ENCODE results near the gene IP6K3. TPM values are rescaled to one million over a fixed set of nuclear protein-coding genes. Genes with fewer than 3 reads are reported as not detected.

The IP6K3 gene
- total RNA-seq = 1 to 10 TPM; 2.7 to 4.1 TPM

GRCh38 chr6:33746651-33747100 lies at the start of gene IP6K3:
TSS of gene IP6K3 (minus strand) at chr6:33746905. CDS start at chr6:33735476, 11,429 bp downstream.

GRCh38 chr6:33788694-33789549 lies 42.2 kb upstream of the IP6K3 start, which contains the start of gene LEMD2:
TSS of gene LEMD2 (minus strand) at chr6:33789130. CDS start at chr6:33789116, 14 bp downstream.

GRCh38 chr6:33711140-33712129 lies 35.3 kb downstream of the IP6K3 start, which contains the start of gene UQCC2:
TSS of gene UQCC2 (minus strand) at chr6:33711700. CDS start at chr6:33711686, 14 bp downstream.

Small RNAs within 50 kb of the gene (small RNA-seq; reads per million reads assigned to genes)
- 0 reads per million in 2 donors for gene MIR3934

Other genes with a start within 250 kb of the IP6K3 start
- 10 to 100 TPM; 21.0 to 36.0 TPM for gene BAK1, start 166.6 kb downstream of the IP6K3 start, total RNA-seq
- 10 to 100 TPM; 19.3 to 36.3 TPM for gene ITPR3, start 125.6 kb downstream of the IP6K3 start, total RNA-seq
- gene UQCC2, start 35.2 kb downstream of the IP6K3 start, total RNA-seq = 10 to 100 TPM; 21.3 to 23.3 TPM
- 10 to 100 TPM; 40.3 to 42.3 TPM for gene LEMD2, start 42.2 kb upstream of the IP6K3 start, total RNA-seq
- not detected for gene MLN, start 57.1 kb upstream of the IP6K3 start, total RNA-seq